Measurements from ENCODE around the gene NUP50. TPM values are rescaled to one million over a fixed set of nuclear protein-coding genes. Genes with fewer than 3 reads are reported as not detected.

The NUP50 gene
- total and polyA plus RNA-seq, 7 donors: 10.8 to 28.5 (median 26.2) TPM

DNA sequence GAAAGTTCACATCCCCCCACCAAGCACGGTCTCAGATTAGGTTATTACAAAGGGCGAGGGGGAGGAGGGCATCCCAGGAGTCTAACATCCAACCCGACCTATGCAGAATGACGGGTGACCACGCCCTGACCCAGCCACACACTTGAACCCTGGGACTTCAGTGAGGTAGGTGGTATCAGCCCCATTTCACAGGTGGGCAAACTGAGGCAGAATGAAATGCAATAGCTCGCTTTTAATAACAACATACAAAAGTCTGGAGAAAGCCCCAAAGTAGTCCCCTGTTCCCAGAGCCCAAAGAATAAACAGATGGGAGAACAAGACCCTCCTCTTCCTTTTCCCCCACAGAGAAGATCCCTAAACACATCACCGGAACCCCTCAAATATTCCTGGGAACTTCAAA lies 31.9 kb downstream of the NUP50 start:
- TF ChIP-seq POLR2A (IDR thresholded peaks at IDR 0.05): no peak
- TF ChIP-seq POLR2AphosphoS5 (IDR thresholded peaks at IDR 0.05): no peak
- TF ChIP-seq, protein P1, sequence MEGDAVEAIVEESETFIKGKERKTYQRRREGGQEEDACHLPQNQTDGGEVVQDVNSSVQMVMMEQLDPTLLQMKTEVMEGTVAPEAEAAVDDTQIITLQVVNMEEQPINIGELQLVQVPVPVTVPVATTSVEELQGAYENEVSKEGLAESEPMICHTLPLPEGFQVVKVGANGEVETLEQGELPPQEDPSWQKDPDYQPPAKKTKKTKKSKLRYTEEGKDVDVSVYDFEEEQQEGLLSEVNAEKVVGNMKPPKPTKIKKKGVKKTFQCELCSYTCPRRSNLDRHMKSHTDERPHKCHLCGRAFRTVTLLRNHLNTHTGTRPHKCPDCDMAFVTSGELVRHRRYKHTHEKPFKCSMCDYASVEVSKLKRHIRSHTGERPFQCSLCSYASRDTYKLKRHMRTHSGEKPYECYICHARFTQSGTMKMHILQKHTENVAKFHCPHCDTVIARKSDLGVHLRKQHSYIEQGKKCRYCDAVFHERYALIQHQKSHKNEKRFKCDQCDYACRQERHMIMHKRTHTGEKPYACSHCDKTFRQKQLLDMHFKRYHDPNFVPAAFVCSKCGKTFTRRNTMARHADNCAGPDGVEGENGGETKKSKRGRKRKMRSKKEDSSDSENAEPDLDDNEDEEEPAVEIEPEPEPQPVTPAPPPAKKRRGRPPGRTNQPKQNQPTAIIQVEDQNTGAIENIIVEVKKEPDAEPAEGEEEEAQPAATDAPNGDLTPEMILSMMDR (IDR thresholded peaks at IDR 0.05): no peak
- no peak for TF ChIP-seq EP300 (IDR thresholded peaks at IDR 0.05)
- H3K27me3 ChIP-seq: no peaks in the 10 kb centered on the region
- intact Hi-C loops (cut with DNase I): no loop called here
- no peak overlapping the region for H3K4me3 ChIP-seq
- no peak for DNase-seq
- no peaks in the 10 kb centered on the region for H3K9me3 ChIP-seq
- H3K36me3 ChIP-seq: peaks cover 0 to 61% (median 39%) of the 10 kb centered on the region in 4 donors
- WGBS, 2 donors: 90 to 93% methylated on average over 7 of the region's 7 CpGs
- H3K27ac ChIP-seq: no peak overlapping the region
- peaks cover 0 to 1% (median 0%) of the 10 kb centered on the region in 4 donors for H3K4me1 ChIP-seq

DNA sequence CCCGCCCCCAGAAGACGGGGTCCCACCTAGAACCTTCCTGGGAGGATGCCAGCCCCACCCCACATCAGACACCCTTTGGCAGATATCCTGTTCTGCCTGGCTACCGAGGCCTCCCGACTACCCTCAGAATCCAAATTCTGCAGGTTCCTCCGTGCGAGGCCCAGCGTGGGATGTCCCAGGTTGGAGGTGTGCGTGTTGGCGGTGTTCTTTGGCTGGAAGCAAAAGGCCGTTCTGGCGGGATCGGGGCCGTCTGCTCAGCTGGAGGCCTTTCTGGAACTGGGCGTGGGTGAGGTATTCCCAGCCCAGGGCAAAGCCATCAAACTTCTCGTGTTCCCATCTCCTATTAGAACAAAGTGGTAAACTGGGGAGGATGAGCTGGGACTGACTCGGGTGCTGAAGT lies 32.6 kb downstream of the NUP50 start:
- intact Hi-C loops (cut with DNase I): no loop called here

DNA sequence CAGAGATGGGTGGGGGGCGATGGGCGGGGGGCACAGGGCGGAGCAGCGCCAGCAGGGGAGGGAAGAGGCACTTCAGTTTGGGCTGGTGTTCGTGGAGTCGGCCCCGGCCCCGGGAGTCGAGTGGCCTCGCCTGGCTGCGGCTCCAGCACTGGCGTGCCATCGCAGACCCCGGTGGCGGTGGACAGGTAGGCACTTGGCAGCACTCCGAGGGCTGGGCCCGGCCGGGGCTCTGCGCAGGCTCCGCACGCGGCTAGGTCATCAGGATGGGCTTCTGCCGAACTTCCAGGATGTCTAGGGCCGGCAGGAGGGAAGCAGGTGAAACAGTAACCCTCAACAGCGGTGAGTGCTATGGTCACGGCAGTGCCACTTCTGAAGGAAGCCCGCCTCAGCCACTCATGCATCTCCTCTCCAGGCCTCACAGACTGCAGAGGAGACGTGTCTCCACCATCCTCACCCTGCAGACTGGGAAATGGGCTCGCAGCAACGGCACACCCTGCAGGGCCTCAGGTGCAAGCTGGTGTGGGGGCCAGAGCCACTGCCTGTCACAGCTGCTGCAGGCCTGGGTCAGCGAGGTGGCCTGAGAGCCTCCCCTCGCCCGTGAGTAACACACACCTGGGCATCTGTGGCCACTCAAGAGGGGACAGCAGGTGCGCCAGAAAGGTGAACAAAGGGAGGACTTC lies 33.3 kb downstream of the NUP50 start:
- Histone ChIP-seq H3K36me3 (peaks cover 0 to 62% (median 39%) of the 10 kb centered on the region in 4 donors), H3K27me3 (no peaks in the 10 kb centered on the region), H3K4me1 (peaks cover 0 to 16% (median 12%) of the 10 kb centered on the region in 4 donors), H3K9me3 (no peaks in the 10 kb centered on the region), H3K4me3 (no peak overlapping the region), H3K27ac (no peak overlapping the region)
- no peak for DNase-seq
- 93 to 94% methylated on average over 34 of the region's 34 CpGs for WGBS, 2 donors
- TF ChIP-seq, protein P1 (IDR thresholded peaks at IDR 0.05): no peak
- no peak for TF ChIP-seq EP300 (IDR thresholded peaks at IDR 0.05)
- no peak for TF ChIP-seq POLR2AphosphoS5 (IDR thresholded peaks at IDR 0.05)
- no peak for TF ChIP-seq POLR2A (IDR thresholded peaks at IDR 0.05)
- intact Hi-C loops (cut with DNase I): no loop called here

More for the DNA sequence above, 32.6 kb downstream of the NUP50 start:
- H3K4me3 ChIP-seq: no peak overlapping the region
- DNase-seq: no peak
- peaks cover 0 to 8% (median 4%) of the 10 kb centered on the region in 4 donors for H3K4me1 ChIP-seq
- TF ChIP-seq POLR2AphosphoS5 (IDR thresholded peaks at IDR 0.05): no peak
- peaks cover 0 to 62% (median 39%) of the 10 kb centered on the region in 4 donors for H3K36me3 ChIP-seq
- no peaks in the 10 kb centered on the region for H3K27me3 ChIP-seq
- no peaks in the 10 kb centered on the region for H3K9me3 ChIP-seq
- WGBS, 2 donors: 93% methylated on average over 16 of the region's 16 CpGs
- H3K27ac ChIP-seq: no peak overlapping the region

DNA sequence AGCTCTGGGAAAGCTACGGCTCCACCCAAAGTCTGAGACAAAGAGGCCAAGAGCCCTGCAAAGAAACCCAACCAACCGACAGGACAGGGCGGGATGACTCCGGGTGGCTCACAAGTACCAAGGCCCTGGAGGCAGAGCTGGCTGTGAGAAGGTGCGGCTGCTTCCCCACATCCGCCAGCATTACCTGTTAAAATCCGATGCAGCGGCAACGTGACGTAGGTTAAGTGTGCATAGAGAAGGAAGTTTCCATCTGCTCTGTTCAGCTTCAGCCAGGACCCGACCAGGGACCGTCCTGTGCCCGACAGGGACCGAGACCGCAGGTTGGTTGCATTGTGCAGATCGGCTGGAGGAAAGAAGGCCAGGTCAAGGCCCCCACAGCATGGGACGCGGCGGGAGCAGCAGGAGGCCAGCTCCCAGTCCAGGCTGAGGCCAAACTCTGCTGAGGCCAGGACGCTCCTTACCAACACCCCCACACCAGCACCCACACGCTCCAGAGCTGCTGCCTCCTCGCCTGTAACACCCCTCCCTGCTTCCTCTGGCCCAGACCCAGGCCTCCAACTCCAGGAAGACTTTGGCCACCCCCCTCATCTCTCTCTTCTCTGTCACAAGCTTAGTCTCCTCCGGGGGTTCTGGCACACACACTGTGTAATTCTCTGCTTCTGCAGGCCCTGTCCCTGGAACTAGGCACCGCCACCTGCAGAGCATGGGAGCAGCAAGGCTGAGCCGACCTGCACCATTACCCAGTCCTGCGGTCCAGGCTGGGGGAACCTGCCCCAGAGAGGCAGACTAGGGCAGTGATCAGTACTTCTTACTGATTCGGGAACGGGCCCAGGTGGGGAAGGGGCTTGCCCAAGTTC lies 34.1 kb downstream of the NUP50 start:
- intact Hi-C loops (cut with DNase I): no loop called here
- DNase-seq: no peak
- H3K36me3 ChIP-seq: peaks cover 0 to 69% (median 44%) of the 10 kb centered on the region in 4 donors
- H3K27me3 ChIP-seq: no peaks in the 10 kb centered on the region
- 93% methylated on average over 28 of the region's 28 CpGs for WGBS, 2 donors
- no peak overlapping the region for H3K4me3 ChIP-seq
- H3K9me3 ChIP-seq: no peaks in the 10 kb centered on the region
- no peak overlapping the region for H3K27ac ChIP-seq
- no peak for TF ChIP-seq EP300 (IDR thresholded peaks at IDR 0.05)
- no peak for TF ChIP-seq POLR2A (IDR thresholded peaks at IDR 0.05)
- TF ChIP-seq, protein P1 (IDR thresholded peaks at IDR 0.05): no peak
- TF ChIP-seq POLR2AphosphoS5 (IDR thresholded peaks at IDR 0.05): no peak
- peaks cover 0 to 24% (median 17%) of the 10 kb centered on the region in 4 donors for H3K4me1 ChIP-seq

DNA sequence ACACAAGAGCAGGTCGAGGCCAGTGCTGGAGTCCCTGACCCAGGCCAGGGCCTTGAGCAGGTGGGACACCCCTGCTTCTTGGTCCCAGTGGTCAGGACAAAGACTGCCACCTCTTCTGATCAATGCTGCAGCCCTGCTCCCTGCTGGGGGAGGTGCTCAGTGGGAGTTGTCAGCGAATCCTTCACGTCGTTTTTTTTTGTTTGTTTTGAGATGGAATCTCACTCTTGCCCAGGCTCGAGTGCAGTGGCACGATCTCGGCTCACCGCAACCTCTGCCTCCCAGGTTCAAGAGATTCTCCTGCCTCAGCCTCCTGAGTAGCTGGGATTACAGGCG lies 34.7 kb downstream of the NUP50 start:
- intact Hi-C loops (cut with DNase I): no loop called here
- no peak overlapping the region for H3K4me3 ChIP-seq
- no peak overlapping the region for H3K27ac ChIP-seq
- no peaks in the 10 kb centered on the region for H3K9me3 ChIP-seq
- no peak for DNase-seq
- WGBS, 2 donors: 84 to 85% methylated on average over 9 of the region's 9 CpGs
- H3K27me3 ChIP-seq: no peaks in the 10 kb centered on the region
- peaks cover 0 to 26% (median 17%) of the 10 kb centered on the region in 4 donors for H3K4me1 ChIP-seq
- TF ChIP-seq, protein P1 (IDR thresholded peaks at IDR 0.05): no peak
- H3K36me3 ChIP-seq: peaks cover 0 to 75% (median 50%) of the 10 kb centered on the region in 4 donors

All from sigmoid colon (tissue), 7 donors.